Uterus (tissue), 4 donors: ENCODE results near the gene MTHFD1. TPM values are rescaled to one million over a fixed set of nuclear protein-coding genes. Genes with fewer than 3 reads are reported as not detected.

Source experiments
- DNase-seq, 2 donors: peaks; one replicate each; pipeline ENCODE4 v3.0.0-alpha.2; 2019 to 2020
- H3K27ac ChIP-seq, 2 donors: fragments of 200-600 bp; sonication (generic); 1 replicate in 1 of 2; 2 replicates in 1 of 2; pipeline ENCODE4 v1.5.1; 2016 to 2018
- H3K27me3 ChIP-seq, 2 donors: fragments of 200-600 bp; sonication (generic); one replicate each; pipeline ENCODE4 v1.5.1; 2018 to 2019; ENCODE audit warnings: control low read depth in 1 of 2
- H3K36me3 ChIP-seq, 2 donors: fragments of 200-600 bp; sonication (generic); one replicate each; pipeline ENCODE4 v1.5.1; 2019; ENCODE audit warnings: control low read depth in 1 of 2
- H3K4me1 ChIP-seq, 2 donors: fragments of 200-600 bp; sonication (generic); one replicate each; pipeline ENCODE4 v1.5.1; 2018 to 2019; ENCODE audit warnings: control low read depth in 1 of 2
- H3K4me3 ChIP-seq, 2 donors: fragments of 200-600 bp; sonication (generic); 1 replicate in 1 of 2; 2 replicates in 1 of 2; pipeline ENCODE4 v1.5.1; 2018 to 2019; ENCODE audit warnings: mild to moderate bottlenecking in 1 of 2
- H3K9me3 ChIP-seq, 2 donors: fragments of 200-600 bp; sonication (generic); one replicate each; pipeline ENCODE4 v1.5.1; 2019; ENCODE audit warnings: control low read depth in 1 of 2
- CTCF ChIP-seq, 4 experiments: fragments of 200-600 bp in 2 of 4; fragments of 450-650 bp in 2 of 4; sonication (generic) in 2 of 4; IDR thresholded peaks; one replicate each; pipeline ENCODE4 v1.5.1; 2016 to 2019; ENCODE audit warnings: antibody characterized with exemption in 4 of 4, mild to moderate bottlenecking in 2 of 4, moderate library complexity in 1 of 4
- POLR2A ChIP-seq, 2 donors: fragments of 450-650 bp; IDR thresholded peaks; one replicate each; pipeline ENCODE4 v1.6.1; 2016; ENCODE audit warnings: antibody characterized with exemption in 2 of 2, mild to moderate bottlenecking in 1 of 2, moderate library complexity in 1 of 2
- intact Hi-C: fragments of 100-400 bp; cut with DNase I; formaldehyde crosslinking; loops from one replicate; pipeline ENCODE4 v1.15.1; 2023; ENCODE audit warnings: low total_unique reads
- total RNA-seq, 4 donors: library from RNA; depleted of rRNA in 3 of 4; stranded (reverse); fragments of >200 nt in 3 of 4; gene quantifications; one replicate each; pipeline versions ENCODE4 v1.1.0 to v1.2.4, GENCODE V29; 2014 to 2023
- donor health status: DM: yes; HTN: yes; CAD: no.

MTHFD1 gene
- total RNA-seq, 4 donors from 2014 or later, result 13.5 to 145 (median 50.0) TPM

DNA sequence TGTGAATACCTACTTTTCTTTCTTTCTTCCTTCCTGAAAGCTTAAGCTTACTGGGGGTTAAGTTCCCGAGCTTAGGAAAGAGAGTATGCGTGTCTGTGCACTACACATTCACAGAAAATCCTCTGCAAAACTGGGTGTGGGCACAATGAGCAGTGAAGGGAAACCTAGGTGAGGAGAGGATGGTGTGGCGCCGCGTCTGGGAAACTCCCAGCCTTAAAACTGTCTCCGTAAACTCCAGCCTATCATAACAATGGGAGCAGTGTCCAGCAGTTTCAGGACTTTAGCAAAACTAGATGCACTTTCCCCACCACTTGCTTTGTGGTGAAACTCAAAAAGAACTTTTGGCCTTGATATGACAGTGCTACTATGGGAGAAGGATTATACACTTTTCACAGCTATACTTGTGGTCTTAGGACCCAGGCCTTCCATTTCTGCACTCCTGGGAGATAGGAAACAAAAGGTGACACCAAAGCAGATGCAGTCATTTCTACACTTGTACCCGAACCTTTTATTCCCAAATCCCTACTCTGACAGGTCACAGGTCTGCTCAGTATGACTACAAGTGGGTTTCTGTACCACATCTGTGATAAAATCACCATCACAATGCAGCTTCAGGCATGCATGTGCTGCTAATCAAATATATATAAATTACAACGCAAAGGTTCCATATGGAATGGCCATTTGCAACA lies 87.6 kb downstream of the MTHFD1 start:
- H3K4me3 ChIP-seq, result no peak overlapping the region
- no peaks in the 10 kb centered on the region for H3K27me3 ChIP-seq
- intact Hi-C loops, result no loop called here
- H3K9me3 ChIP-seq, result no peaks in the 10 kb centered on the region
- H3K4me1 ChIP-seq, result no peaks in the 10 kb centered on the region
- H3K27ac ChIP-seq, result no peak overlapping the region
- no peak for DNase-seq
- TF ChIP-seq CTCF (IDR thresholded peaks at IDR 0.05), result no peak
- TF ChIP-seq POLR2A (IDR thresholded peaks at IDR 0.05), result no peak
- H3K36me3 ChIP-seq, result no peaks in the 10 kb centered on the region

- H3K9me3 ChIP-seq, result no peaks in the 10 kb centered on the region
- H3K4me1 ChIP-seq, result no peaks in the 10 kb centered on the region
- DNase-seq, result no peak
- intact Hi-C loops, result no loop called here
- H3K4me3 ChIP-seq, result no peak overlapping the region
- H3K27me3 ChIP-seq, result no peaks in the 10 kb centered on the region
- H3K36me3 ChIP-seq, result no peaks in the 10 kb centered on the region
- TF ChIP-seq POLR2A (IDR thresholded peaks at IDR 0.05), result no peak
- no peak for TF ChIP-seq CTCF (IDR thresholded peaks at IDR 0.05)
- H3K27ac ChIP-seq, result no peak overlapping the region
Observed at GRCh38 chr14:64476438-64476837, 88.3 kb downstream of the MTHFD1 start.

- intact Hi-C loops, result no loop called here
- Histone ChIP-seq H3K4me1 (no peaks in the 10 kb centered on the region), H3K36me3 (no peaks in the 10 kb centered on the region), H3K27me3 (no peaks in the 10 kb centered on the region), H3K27ac (no peak overlapping the region), H3K9me3 (no peaks in the 10 kb centered on the region), H3K4me3 (no peak overlapping the region)
- no peak for DNase-seq
- TF ChIP-seq POLR2A (IDR thresholded peaks at IDR 0.05) (no peak), CTCF (IDR thresholded peaks at IDR 0.05) (peak; percentile 36 to 54 (median 42))
Observed at GRCh38 chr14:64478634-64479250, 90.6 kb downstream of the MTHFD1 start.

- H3K36me3 ChIP-seq, result no peaks in the 10 kb centered on the region
- no peak for DNase-seq
- TF ChIP-seq POLR2A (IDR thresholded peaks at IDR 0.05) (no peak), CTCF (IDR thresholded peaks at IDR 0.05) (no peak)
- H3K27me3 ChIP-seq, result no peaks in the 10 kb centered on the region
- intact Hi-C loops, result no loop called here
- H3K27ac ChIP-seq, result no peak overlapping the region
- no peaks in the 10 kb centered on the region for H3K4me1 ChIP-seq
- no peak overlapping the region for H3K4me3 ChIP-seq
- H3K9me3 ChIP-seq, result no peaks in the 10 kb centered on the region
Observed at GRCh38 chr14:64488590-64489099, 100.5 kb downstream of the MTHFD1 start.

DNA sequence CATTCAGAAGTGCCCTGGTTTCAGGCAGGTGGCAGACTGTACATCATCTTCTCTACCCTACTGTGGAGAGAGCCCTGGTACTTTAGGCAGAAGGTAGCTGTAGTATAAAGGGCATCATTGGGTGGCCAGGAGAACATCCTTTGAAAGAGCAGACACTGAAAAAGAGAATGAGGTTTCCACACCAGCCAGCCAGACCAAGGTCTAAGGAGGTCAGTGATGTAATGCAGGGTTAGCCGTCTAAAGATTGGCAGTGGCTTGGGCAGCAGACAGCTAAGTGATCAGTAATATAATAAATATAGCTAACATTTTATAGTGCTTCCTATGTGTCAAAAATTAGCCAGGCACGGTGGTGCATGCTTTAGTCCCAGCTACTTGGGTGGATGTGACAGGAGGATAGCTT lies 103.5 kb downstream of the MTHFD1 start:
- no peak overlapping the region for H3K27ac ChIP-seq
- no peaks in the 10 kb centered on the region for H3K4me1 ChIP-seq
- no peaks in the 10 kb centered on the region for H3K36me3 ChIP-seq
- H3K4me3 ChIP-seq, result no peak overlapping the region
- no peak for TF ChIP-seq POLR2A (IDR thresholded peaks at IDR 0.05)
- TF ChIP-seq CTCF (IDR thresholded peaks at IDR 0.05), result no peak
- intact Hi-C loops, result no loop called here
- no peaks in the 10 kb centered on the region for H3K27me3 ChIP-seq
- H3K9me3 ChIP-seq, result no peaks in the 10 kb centered on the region
- no peak for DNase-seq
